Superior temporal gyrus (tissue), 1 donor: ENCODE results near the gene DBNDD1.
"Not testable (repeated sequence)": the region's sequence is repeated elsewhere in the genome, so short reads cannot be mapped to it uniquely, and the experiment has no call there.

ENCODE experiments used
- DNase-seq: peaks from one replicate; pipeline ENCODE4 v3.0.0-alpha.2; 2016; ENCODE audit errors: extremely low spot score

The DBNDD1 gene

DNA sequence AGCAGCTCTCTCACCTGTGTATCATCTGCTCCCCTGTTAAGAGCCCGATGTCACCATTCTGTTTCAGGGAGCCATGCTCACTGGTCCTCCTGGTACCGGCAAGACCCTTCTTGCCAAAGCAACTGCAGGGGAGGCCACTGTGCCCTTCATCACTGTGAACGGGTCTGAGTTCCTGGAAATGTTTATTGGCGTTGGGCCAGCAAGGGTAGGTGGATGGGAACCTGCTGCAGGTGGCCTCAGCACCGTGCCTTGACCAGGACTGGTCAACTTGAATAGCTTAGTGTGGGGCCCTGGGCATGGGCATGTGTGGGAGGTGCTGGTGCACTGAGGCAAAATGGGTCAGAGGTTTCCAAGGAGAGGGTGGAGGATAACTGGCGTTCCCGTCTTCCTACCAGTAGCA lies 28.5 kb downstream of the DBNDD1 start:
- no peak for DNase-seq

DNA sequence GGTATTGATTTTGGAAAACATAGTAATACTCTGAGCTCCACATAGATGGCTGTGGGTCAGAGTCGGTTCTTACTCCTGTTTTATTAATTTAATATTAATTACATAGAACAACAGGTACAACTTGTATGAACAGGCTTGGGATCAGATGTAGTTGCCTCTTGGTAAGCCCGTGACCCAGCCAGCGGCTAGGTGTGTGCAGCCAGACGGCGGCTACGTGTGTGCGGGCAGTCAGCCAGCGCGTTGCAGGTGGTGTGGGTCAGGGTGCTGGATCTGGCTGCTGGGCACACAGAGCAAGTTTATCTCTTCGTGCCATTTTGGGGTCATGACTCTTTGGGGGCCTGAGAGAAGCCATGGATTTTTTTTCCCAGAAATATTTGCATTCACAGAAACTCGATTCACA lies 30.3 kb downstream of the DBNDD1 start:
- DNase-seq = no peak

DNA sequence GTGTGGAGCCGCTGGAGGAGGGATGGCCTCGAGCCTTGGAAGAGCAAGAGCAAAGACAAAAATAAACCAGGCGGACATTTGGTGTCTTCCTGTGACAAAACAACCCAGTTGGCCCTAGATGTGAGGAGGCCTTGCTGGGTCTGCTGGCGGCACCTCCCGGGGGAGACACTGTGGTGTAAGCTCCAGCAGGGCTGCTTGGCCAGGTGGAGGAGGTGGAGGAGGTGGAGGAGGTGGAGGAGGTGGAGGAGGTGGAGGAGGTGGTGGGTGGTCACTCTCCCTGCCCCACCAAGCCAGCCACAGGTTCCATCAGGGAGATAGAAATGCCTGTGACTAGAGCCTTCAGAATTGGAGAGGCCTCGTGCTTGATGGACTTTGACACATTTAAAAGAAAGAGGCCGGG lies 32.1 kb downstream of the DBNDD1 start:
- DNase-seq = no peak

DNA sequence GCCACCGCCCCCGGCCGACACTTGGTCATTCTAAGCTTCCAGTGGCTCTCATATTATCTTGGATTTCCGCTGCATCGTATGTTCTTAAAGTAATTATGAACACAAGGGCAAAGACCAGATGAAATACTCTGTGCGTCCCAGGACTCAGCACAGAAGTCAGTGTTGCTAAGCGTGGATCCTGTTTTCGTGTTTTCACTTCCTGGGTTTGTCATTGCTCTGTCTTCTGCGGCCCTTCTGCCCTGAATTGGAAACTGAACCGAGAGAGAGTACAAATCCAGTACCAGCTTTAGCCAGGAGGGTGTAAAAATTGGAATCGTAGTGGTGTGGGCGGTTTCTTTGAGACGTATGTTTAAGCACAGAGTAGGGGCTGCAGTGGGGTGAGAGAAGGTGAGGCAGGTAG lies 32.7 kb downstream of the DBNDD1 start:
- DNase-seq = no peak

DNA sequence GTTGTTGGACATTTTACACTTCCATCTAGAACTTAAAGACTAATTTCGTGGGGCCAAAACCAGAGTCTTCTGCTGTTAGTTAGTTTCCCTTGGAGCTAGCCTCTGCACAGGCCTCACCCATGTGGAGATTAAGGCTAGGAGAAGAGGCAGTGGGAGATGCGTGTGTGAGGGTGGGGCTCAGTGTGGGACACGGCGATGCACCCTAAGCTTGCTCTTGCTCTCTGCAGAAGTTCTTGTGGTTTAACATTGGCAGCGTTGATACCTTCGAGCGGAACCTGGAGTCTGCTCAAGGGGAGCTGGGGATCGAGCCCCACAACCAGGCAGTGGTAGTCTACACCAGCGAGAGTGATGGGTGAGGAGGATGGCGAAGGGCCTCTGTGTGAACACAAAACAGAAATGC lies 34.0 kb downstream of the DBNDD1 start:
- DNase-seq = no peak

DNA sequence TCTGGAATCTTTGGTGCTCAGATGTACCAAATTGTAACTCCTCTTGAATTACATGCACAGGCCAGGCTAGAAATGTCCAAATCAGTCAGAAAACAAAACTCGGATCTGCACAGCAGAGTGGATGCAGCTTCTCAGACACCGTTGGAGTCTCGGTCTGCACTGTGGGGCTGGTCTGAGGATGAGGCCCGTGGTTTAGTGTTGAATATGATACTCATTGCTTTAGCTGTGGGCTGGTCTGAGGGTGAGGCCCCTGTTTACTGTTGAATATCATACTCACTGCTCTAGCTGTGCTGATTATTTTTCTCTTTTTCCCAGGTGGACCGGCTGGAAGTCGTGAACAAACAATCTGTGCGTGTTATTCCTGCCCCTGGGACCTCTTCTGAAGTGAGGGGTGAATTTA lies 35.0 kb downstream of the DBNDD1 start:
- no peak for DNase-seq

DNA sequence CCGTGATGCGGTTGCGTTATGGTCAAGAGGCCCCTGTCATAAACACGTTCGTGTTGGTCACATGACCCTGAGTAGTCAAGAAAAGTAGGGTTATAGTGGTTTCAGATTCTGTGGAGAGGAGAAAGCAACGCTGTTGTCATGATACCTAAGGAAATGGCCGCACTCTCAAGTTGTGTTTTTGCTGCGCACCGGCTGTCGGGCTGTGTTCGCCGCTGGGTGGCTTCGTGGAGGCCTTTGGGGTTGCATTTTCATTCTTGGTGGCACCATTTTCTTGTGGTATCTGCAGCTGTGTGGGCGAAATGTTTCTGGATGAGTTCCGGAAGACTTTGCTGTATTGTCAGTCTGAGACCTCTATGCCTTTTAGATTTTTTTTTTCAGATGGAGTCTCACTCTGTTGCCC lies 35.7 kb downstream of the DBNDD1 start:
- DNase-seq = no peak

DNA sequence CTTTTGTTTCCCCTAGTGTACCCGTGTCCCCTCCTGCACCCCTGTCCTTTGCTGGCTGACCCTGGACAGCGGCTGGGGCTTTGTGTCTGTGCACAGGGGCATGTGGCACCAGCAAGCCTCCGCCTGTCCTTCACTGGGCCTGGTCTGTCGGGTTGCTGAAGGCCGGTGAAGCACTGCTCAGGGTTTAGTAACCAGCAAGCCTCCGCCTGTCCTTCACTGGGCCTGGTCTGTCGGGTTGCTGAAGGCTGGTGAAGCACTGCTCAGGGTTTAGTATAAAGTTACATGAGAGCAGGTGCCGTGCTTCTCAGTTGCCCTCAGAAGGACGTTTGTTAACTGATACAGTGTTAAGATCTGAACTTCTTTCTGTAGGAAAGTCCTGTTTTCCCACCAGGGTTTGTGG lies 36.9 kb downstream of the DBNDD1 start:
- DNase-seq = no peak

DNA sequence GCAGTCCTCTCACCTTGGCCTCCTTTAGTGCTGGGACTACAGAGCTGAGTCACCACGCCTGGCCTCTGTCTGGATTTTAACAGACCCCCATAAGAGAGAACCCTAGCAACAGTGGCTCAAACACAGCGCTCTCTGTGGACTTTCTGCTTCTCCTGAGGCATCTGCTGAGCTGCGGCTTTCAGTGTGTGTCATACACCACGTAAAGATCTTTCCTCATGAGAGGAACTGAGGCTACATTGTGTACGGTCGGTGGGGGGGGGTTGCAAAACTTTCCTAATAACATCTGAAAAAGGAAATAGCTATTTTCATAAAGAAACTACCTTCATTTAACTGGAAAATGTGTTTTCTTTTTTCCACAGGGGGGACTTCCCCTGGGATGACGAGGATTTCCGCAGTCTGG lies 37.8 kb downstream of the DBNDD1 start:
- DNase-seq = no peak

DNA sequence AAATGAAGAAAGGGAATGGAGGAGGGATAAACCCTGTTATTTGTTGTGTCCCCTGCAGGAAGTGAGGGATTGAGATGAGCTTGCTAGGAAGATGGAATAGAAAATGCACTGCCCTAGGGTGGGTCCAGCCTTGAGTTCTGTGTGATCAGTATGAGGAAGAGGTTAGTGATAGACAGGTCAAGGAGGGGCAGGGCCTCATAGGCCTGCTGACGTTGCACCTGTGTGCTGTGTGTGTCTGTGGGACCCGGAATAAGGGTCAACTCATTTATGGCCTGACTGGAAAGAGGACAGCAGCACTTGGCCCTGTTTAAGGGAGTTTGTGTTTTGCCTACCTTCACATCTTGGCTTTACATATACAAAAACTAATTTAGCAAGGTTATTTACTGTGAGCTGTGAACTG lies 44.4 kb downstream of the DBNDD1 start:
- DNase-seq = no peak

DNA sequence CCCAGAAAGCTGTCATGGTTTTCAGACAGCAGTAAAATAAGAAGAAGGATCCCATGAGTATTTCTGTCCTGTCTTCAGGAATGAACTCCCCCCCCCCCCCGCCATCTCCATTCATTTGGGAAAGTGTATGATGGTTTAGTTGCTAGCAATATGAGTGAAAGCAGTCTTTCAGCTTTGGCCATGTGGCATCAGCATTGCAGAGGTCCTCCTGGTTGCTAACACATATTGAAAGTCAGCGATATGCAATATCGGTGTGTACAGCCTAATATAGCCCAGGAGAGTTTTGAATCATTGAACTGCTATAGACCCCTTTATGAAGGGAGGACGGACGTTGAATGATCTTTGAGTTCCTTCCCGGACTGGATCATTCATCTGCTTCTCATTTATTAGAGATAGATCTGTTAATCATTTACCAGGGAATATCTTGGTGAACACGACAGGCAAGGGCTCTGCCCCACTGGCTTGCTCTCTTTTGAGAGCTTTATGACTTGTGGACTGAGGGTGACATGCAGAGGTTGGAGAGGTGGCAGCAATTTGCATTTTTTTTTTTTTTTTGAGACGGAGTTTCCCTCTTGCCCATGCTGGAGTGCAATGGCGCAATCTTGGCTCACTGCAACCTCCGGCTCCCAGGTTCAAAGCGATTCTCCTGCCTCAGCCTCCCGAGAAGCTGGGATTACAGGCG lies 45.5 kb downstream of the DBNDD1 start:
- DNase-seq = no peak

DNA sequence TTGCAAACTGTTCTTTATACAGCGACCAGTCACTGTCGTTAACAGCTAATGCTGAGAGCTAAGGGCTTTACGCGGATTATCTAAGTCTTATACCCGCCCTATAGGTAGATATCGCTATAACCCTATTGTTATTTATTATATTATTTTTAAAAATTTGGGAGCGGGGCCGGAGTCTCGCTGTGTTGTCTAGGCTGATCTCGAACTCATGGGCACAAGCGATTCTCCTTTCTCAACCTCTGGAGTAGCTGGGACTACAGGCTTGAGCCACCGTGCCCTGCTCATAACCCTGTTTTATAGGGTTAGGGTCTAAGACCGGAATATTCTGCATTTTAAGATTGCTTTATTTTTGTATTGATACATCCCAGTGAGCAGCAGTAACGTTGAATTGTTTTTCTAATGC lies 46.0 kb downstream of the DBNDD1 start:
- peak; percentile 14 for DNase-seq

DNA sequence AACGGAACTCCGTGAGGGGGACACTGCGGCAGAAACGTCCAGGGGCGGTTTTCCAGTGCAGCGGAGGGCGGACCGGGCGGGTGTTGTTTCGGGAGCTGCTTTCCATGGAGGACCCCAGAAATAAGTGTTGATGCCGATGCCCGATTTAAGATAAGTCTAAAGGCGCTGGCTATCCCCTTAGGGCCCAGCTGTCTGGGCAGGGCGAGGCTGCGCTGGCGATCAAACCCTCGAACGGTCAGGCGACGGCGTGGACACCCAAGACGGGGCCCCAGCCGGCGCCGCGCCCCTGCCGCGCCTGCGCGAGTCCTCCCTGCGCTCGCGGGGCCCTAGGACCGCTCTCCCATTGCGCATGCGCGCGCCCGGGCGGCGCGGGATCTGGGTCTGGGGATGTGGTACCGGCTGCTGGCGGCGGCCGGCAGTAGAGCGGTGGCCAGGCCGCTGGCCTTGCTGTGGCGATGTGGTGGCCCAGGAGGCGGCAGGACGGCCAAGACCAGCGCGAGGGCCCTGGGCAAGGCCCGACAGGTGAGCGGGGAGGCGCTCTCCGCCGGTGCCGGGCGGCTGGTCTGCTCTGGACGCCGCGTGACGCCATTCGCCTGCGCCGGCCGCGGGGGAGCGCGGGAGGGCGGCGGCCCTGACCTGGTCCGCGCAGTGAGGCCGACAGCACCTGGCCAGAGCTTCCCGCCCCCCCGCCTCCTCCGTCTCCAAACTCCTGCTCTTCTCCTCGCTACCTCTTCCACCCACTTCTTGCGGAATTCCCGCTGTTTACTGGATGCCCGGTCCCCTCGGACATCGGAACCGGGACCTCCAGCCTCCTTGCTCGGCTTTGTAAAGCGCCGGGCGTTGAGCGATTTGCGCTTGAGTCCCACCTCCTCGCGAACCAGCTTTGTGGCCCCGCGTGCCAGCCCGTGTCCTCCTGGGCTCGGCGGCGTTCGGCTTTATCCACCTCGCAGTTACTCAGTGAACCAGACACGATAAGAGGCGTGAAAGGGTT lies 46.7 kb downstream of the DBNDD1 start:
- peak; percentile 96 for DNase-seq

DNA sequence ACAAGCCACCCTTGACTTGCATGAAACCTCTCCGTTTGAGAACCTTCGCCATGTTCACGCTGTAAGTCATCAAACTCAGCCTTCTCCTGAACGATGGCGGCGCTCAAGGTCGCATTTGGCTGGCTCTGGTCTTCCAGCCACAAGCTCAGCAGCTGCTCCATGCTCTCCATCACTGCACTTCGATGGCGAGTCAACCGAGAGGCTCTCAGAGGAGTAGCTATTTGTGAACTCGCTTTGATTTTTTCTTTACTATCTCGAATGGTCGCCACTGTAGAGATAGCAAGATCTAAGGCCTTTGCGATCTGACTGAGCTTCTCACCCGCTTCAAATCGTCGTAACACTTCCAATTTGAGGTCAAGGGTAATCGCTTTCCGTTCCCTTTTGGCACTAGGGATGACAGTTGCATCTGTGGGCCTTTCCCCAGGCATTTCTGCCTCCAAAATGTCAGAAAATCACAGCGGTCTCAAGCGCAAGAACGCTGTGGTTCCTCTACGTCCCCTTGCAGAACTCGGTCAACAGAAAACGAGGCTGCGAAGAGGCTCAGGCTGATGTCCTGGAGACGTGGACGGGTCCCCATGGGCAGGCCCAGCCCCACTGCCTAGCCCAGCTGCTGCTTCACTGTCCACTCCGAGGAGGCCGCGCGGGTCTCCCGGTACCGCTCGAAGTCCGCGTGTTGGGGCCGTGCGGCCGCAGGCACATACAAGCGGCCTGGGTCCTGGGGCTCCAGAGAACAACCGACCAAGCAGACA lies 47.6 kb downstream of the DBNDD1 start:
- DNase-seq = no peak

DNA sequence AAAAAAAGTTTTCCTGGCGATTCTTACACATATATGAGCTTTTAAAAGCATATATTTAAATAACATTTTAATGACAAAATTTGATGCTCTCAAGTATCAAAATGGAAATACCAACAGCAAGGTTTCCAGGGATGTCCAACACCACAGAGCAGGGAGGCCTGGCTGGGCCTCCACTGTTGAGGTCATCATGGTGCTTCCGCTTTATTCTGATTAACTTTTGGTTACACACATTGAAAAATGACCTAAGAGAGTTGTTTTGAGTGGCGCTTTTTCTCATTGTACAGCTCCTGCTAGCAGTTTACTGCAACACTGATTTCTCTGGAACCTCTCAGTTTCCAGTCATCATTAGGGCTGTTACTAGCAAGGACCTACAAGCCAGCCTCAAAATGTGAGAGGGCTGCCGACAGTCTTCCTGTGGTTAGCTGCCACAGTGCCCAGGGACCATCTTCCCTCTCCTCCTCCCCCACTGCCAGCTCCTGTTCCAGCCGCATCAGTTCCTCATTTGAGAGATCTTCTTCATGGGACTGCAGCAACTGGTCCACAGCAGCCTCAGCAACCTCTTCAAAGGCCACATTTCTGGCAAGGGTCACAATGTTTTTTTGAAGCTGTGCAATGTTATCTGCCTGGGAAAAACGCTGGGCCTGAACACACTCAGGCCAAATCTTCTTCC lies 49.4 kb downstream of the DBNDD1 start:
- DNase-seq = no peak

DNA sequence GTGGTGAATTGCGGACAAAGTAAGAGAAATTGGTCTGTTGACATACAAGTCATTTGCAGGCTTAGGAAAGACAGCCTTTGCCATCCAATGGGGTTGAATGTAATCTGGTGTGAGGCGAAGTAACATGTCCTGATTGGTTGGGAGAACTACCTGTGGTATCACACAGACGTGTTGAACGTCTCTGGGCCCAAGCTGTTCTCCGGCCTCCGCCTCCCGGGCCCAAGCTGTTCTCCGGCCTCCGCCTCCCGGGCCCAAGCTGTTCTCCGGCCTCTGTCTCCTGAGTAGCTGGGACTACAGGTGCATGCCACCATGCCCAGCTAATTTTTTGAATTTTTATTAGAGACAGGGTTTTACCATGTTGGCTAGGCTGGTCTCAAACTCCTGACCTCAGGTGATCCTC lies 51.2 kb downstream of the DBNDD1 start:
- not testable (repeated sequence) for DNase-seq

DNA sequence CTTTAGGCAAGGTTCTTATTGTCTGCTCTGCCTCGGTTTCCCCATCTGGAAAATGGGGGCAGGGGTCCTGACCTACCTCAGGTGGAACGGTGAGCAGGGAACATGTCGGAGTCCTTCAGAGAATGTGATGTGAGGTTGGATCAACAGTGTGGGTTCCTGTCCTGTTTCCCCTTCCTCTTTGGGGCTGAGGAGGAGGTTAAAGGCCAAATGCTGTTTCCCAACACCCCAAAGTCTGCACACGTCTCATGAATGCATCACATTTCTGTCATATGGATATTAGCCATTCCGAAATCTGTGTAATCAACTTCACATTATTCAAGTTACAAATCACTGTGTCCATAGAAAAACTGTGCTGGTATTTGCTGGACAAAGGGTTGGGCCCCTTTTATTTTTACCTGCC lies 51.8 kb downstream of the DBNDD1 start:
- not testable (repeated sequence) for DNase-seq

DNA sequence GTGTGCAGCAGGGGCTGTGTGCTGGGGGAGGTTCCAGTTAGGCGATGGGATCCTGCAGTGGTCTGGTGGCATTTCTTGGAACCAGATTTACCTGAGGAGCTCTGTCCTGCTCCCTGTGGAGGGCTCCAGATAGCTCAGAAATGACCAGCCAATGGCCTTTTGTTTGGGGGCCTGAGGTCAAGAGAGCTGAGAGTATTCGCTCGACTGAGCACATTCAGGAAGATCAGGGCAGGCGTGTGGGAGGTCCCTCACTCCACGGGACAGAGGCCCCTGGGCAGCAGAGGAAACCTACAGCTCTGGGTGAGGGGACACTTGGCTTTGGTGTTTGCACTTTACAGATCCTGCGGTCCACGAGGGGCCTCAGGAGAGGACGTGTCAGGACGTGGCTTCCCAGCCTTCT lies 52.5 kb downstream of the DBNDD1 start:
- no peak for DNase-seq

DNA sequence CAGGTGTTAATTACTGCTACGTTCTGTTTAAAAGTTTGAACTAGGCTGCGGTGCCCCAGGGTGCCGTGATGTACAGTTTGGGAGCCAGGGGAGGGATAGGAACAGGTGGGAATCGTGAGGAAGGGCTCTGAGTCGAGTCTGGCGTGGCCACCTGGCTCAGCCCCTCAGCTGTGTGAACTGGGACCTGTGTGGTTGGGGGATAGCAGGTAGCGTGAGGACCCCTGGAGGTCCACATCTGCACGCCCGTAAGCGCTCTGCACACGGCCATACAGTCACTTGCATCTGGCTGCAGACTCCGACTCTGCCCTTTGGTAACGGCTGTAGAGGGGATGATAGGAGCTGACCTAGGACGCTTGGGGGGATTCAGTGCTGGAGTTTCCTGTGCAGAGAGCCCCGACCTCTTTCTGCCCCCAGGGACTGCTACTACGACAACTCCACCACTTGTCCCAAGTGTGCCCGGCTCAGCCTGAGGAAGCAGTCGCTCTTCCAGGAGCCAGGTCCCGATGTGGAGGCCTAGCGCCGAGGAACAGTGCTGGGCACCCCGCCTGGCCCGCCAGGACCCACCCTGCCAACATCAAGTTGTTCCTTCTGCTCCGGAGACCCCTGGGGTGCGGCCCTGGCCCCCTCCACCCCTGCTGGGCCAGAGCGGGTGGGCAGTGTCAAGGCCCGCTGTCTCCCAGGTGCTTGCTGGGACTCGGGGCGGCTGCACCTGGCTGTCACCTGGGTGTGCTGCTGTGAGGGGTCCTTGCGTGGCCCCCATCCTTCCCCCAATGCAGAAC lies 53.6 kb downstream of the DBNDD1 start:
- DNase-seq = no peak

DNA sequence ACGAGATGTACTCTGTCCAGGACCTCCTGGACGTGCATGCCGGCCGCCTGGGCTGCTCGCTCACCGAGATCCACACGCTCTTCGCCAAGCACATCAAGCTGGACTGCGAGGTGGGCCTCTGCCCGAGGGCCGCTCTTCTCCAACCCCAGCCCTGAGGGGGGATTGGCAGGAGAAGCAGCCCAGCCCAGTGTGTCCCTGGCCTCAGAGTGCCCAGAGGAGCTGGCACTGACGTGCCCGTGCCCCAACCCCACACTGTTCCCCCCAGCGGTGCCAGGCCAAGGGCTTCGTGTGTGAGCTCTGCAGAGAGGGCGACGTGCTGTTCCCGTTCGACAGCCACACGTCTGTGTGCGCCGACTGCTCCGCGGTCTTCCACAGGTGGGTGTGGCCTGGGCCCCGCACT lies 55.1 kb downstream of the DBNDD1 start:
- DNase-seq = no peak
